ENCODE measurements around the gene IL22RA2.

IL22RA2 gene

GRCh38 chr6:137197684-137198645 is 24.5 kb upstream of the IL22RA2 start:
- DNase-seq (ENCODE audit: low spot score): no peak

GRCh38 chr6:137193256-137194070 is 20.0 kb upstream of the IL22RA2 start:
- DNase-seq (ENCODE audit: low spot score): no peak

GRCh38 chr6:137192821-137193220 is 19.4 kb upstream of the IL22RA2 start:
- no peak for DNase-seq (ENCODE audit: low spot score)

GRCh38 chr6:137191670-137192069 is 18.2 kb upstream of the IL22RA2 start:
- no peak for DNase-seq (ENCODE audit: low spot score)

GRCh38 chr6:137191236-137191635 is 17.8 kb upstream of the IL22RA2 start:
- no peak for DNase-seq (ENCODE audit: low spot score)

- DNase-seq (ENCODE audit: low spot score): no peak
Observed at GRCh38 chr6:137190583-137191094, 17.2 kb upstream of the IL22RA2 start.

- DNase-seq (ENCODE audit: low spot score): no peak
Observed at GRCh38 chr6:137188855-137189254, 15.4 kb upstream of the IL22RA2 start.

GRCh38 chr6:137185290-137185689 is 11.8 kb upstream of the IL22RA2 start:
- no peak for DNase-seq (ENCODE audit: low spot score)

- no peak for DNase-seq (ENCODE audit: low spot score)
Observed at GRCh38 chr6:137182654-137183073, 9.2 kb upstream of the IL22RA2 start.

- no peak for DNase-seq (ENCODE audit: low spot score)
Observed at GRCh38 chr6:137181891-137182653, 8.6 kb upstream of the IL22RA2 start.

GRCh38 chr6:137177611-137178010 is 4.2 kb upstream of the IL22RA2 start:
- no peak for DNase-seq (ENCODE audit: low spot score)

GRCh38 chr6:137176729-137177128 is 3.3 kb upstream of the IL22RA2 start:
- DNase-seq (ENCODE audit: low spot score): no peak

- DNase-seq (ENCODE audit: low spot score): no peak
Observed at GRCh38 chr6:137175868-137176245, 2.4 kb upstream of the IL22RA2 start.

- DNase-seq (ENCODE audit: low spot score): no peak
Observed at GRCh38 chr6:137175157-137175867, 1.9 kb upstream of the IL22RA2 start.

- DNase-seq (ENCODE audit: low spot score): no peak
Observed at GRCh38 chr6:137172734-137173431, 561 bp downstream of the IL22RA2 start.

GRCh38 chr6:137171824-137172733 is 1.4 kb downstream of the IL22RA2 start:
- no peak for DNase-seq (ENCODE audit: low spot score)

GRCh38 chr6:137171053-137171374 is 2.4 kb downstream of the IL22RA2 start:
- DNase-seq (ENCODE audit: low spot score): no peak

- no peak for DNase-seq (ENCODE audit: low spot score)
Observed at GRCh38 chr6:137170266-137171052, 3.0 kb downstream of the IL22RA2 start.
